Measurements from ENCODE around the gene HNRNPUL2.

- TF ChIP-seq CTCF (conservative IDR thresholded peaks at IDR 0.05; ENCODE audit: low read length) (no peak), EZH2phosphoT487 (IDR thresholded peaks at IDR 0.05; ENCODE audit: borderline replicate concordance, low read depth, low read length) (no peak)
These were observed 14.4 kb downstream of the HNRNPUL2 start for GRCh38 chr11:62712861-62713260.
